CD14-positive monocyte (primary cell): ENCODE measurements around the gene CHMP4A. TPM values are rescaled to one million over a fixed set of nuclear protein-coding genes. Genes with fewer than 3 reads are reported as not detected.
A peak's percentile ranks its signal among the peaks of the same experiment; 100 is the strongest.
"Not testable (repeated sequence)": the region's sequence is repeated elsewhere in the genome, so short reads cannot be mapped to it uniquely, and the experiment has no call there.

Source experiments
- DNase-seq, 3 donors: peaks; one replicate each; pipeline ENCODE4 v3.0.0-alpha.2; 2011 to 2022
- H2AFZ ChIP-seq: 2 replicates; pipeline ENCODE4 v1.6.0; 2012; ENCODE audit warnings: mild to moderate bottlenecking, low read depth, low read length, inconsistent platforms; ENCODE audit not compliant: insufficient read depth, poor library complexity, severe bottlenecking
- H3K27ac ChIP-seq, 2 donors: 1 replicate in 1 of 2; 2 replicates in 1 of 2; pipeline ENCODE4 v1.5.1; 2012 to 2013; ENCODE audit warnings: low read length in 2 of 2, control low read depth in 1 of 2, inconsistent platforms in 1 of 2, low read depth in 1 of 2, mild to moderate bottlenecking in 1 of 2
- H3K27me3 ChIP-seq, 2 donors: one replicate each; pipeline versions ENCODE4 v1.6.0 to v1.6.1; 2011 to 2013; ENCODE audit warnings: low read length in 2 of 2; ENCODE audit not compliant: control insufficient read depth in 2 of 2, insufficient read depth in 2 of 2
- H3K36me3 ChIP-seq, 2 donors: replicated peaks in 1 of 2; 1 replicate in 1 of 2; 2 replicates in 1 of 2; pipeline versions ENCODE4 v1.5.1 to v1.6.1; 2012 to 2013; ENCODE audit warnings: low read length in 2 of 2, control low read depth in 1 of 2, inconsistent platforms in 1 of 2, mild to moderate bottlenecking in 1 of 2; ENCODE audit not compliant: insufficient read depth in 2 of 2, control insufficient read depth in 1 of 2
- H3K4me1 ChIP-seq, 2 donors: 1 replicate in 1 of 2; 2 replicates in 1 of 2; pipeline versions ENCODE4 v1.5.1 to v1.6.1; 2012 to 2013; ENCODE audit warnings: low read length in 2 of 2, control low read depth in 1 of 2, inconsistent platforms in 1 of 2, mild to moderate bottlenecking in 1 of 2, moderate library complexity in 1 of 2; ENCODE audit not compliant: insufficient read depth in 2 of 2, control insufficient read depth in 1 of 2
- H3K4me2 ChIP-seq: replicated peaks from 2 replicates; pipeline ENCODE3; 2012; ENCODE audit warnings: low read length, moderate library complexity, mild to moderate bottlenecking; ENCODE audit not compliant: poor library complexity, severe bottlenecking; ENCODE audit errors: extremely low read depth
- H3K4me3 ChIP-seq, 3 experiments: fragments of 200-600 bp in 1 of 3; sonication (generic) in 1 of 3; replicated peaks in 1 of 3; 1 replicate in 2 of 3; 2 replicates in 1 of 3; pipeline ENCODE4 v1.5.1; 2011 to 2013; ENCODE audit warnings: low read length in 3 of 3, mild to moderate bottlenecking in 3 of 3, control low read depth in 2 of 3, low read depth in 2 of 3, inconsistent platforms in 1 of 3, moderate library complexity in 1 of 3
- H3K79me2 ChIP-seq: 2 replicates; pipeline ENCODE4 v1.6.0; 2012; ENCODE audit warnings: mild to moderate bottlenecking, control low read depth, inconsistent platforms, low read length, moderate library complexity; ENCODE audit not compliant: insufficient read depth
- H3K9ac ChIP-seq: 2 replicates; pipeline ENCODE4 v1.6.0; 2017; ENCODE audit warnings: low read length, mild to moderate bottlenecking; ENCODE audit not compliant: insufficient read depth, poor library complexity, severe bottlenecking
- H3K9me3 ChIP-seq, 2 donors: replicated peaks in 1 of 2; 1 replicate in 1 of 2; 2 replicates in 1 of 2; pipeline versions ENCODE4 v1.5.1 to v1.6.1; 2012 to 2013; ENCODE audit warnings: low read length in 2 of 2, control low read depth in 1 of 2; ENCODE audit not compliant: control insufficient read depth in 1 of 2, insufficient read depth in 1 of 2
- H4K20me1 ChIP-seq: 2 replicates; pipeline ENCODE4 v1.6.0; 2012; ENCODE audit warnings: mild to moderate bottlenecking, low read length, control low read depth, moderate library complexity; ENCODE audit not compliant: insufficient read depth
- H3K27ac Mint-ChIP-seq, 7 donors: one replicate each; pipeline ENCODE4 v1.8.0; 2020; ENCODE audit warnings: mild to moderate bottlenecking in 7 of 7, mixed read lengths in 7 of 7, moderate library complexity in 6 of 7, inconsistent platforms in 2 of 7
- H3K27me3 Mint-ChIP-seq, 3 donors: one replicate each; pipeline ENCODE4 v1.8.0; 2021 to 2022; ENCODE audit warnings: low read depth in 3 of 3, mild to moderate bottlenecking in 3 of 3, mixed read lengths in 3 of 3, moderate library complexity in 3 of 3, inconsistent platforms in 1 of 3
- H3K36me3 Mint-ChIP-seq, 2 donors: one replicate each; pipeline ENCODE4 v1.8.0; 2020; ENCODE audit warnings: mixed read lengths in 2 of 2, inconsistent platforms in 1 of 2, mild to moderate bottlenecking in 1 of 2
- H3K4me1 Mint-ChIP-seq: one replicate; pipeline ENCODE4 v1.8.0; 2020; ENCODE audit warnings: mild to moderate bottlenecking, mixed read lengths
- H3K4me3 Mint-ChIP-seq, 2 donors: one replicate each; pipeline ENCODE4 v1.8.0; 2020; ENCODE audit warnings: mild to moderate bottlenecking in 2 of 2, mixed read lengths in 2 of 2, moderate library complexity in 1 of 2
- H3K9me3 Mint-ChIP-seq, 7 donors: one replicate each; pipeline ENCODE4 v1.8.0; 2020 to 2022; ENCODE audit warnings: mixed read lengths in 7 of 7, mild to moderate bottlenecking in 6 of 7, moderate library complexity in 6 of 7, inconsistent platforms in 2 of 7
- CTCF ChIP-seq: fragments of 200-600 bp; IDR thresholded peaks from one replicate; pipeline ENCODE4 v1.8.0; 2022; ENCODE audit warnings: antibody characterized with exemption, mild to moderate bottlenecking
- WGBS: methylation state at CpG from one replicate; pipeline ENCODE4 v1.1.5; 2013; ENCODE audit warnings: missing lambda C conversion rate; ENCODE audit not compliant: insufficient coverage; 5-methylcytosine and 5-hydroxymethylcytosine counted together
- intact Hi-C, 2 donors: fragments of 100-400 bp; cut with micrococcal nuclease; formaldehyde crosslinking; loops; one replicate each; pipeline versions ENCODE4 v1.15.0 to v1.15.1; 2023
- polyA plus RNA-seq, 3 donors: library from polyadenylated mRNA; depleted of rRNA in 1 of 3; unstranded in 2 of 3; stranded (reverse) in 1 of 3; fragments of 300-500 nt in 2 of 3; fragments of >200 nt in 1 of 3; fragmentation: Illumina TruSeq in 2 of 3; gene quantifications; 1 replicate in 2 of 3; 2 replicates in 1 of 3; pipeline ENCODE4 v1.2.3, GENCODE V29; 2012 to 2021

CHMP4A gene
- polyA plus RNA-seq, 3 donors, result 99.0 to 128 (median 102) TPM

GRCh38 chr14:24246765-24247212 is 33.5 kb upstream of the CHMP4A start:
- Histone ChIP-seq H3K27me3 (no peaks in the 10 kb centered on the region), H2AFZ (peak overlapping the region; percentile 60), H3K79me2 (peaks cover 4% of the 10 kb centered on the region), H3K9me3 (no peaks in the 10 kb centered on the region), H3K4me1 (peaks cover 18 to 50% of the 10 kb centered on the region in 2 donors), H3K4me3 (no peak overlapping the region), H3K36me3 (peaks cover 13 to 29% of the 10 kb centered on the region in 2 donors), H3K27ac (peak overlapping the region in 1 of 2 donors; percentile 60), H3K4me2 (peak overlapping the region; percentile 20), H4K20me1 (peaks cover 3% of the 10 kb centered on the region), H3K9ac (no peak overlapping the region)
- peaks cover 0 to 2% (median 0%) of the 10 kb centered on the region in 7 donors for H3K9me3 Mint-ChIP-seq
- peak in 2 of 3 donors; percentile 31 to 37 for DNase-seq
- H3K4me3 Mint-ChIP-seq, result peak overlapping the region in 1 of 2 donors; percentile 65
- H3K36me3 Mint-ChIP-seq, result peaks cover 23 to 31% of the 10 kb centered on the region in 2 donors
- H3K4me1 Mint-ChIP-seq, result peaks cover 39% of the 10 kb centered on the region
- peak overlapping the region in 6 of 7 donors; percentile 4 to 93 (median 71) for H3K27ac Mint-ChIP-seq
- TF ChIP-seq CTCF, result no peak
- 100% methylated on average over 2 of the region's 3 CpGs for WGBS
- no peaks in the 10 kb centered on the region for H3K27me3 Mint-ChIP-seq
- intact Hi-C loops, result loop anchor here in 1 of 2 donors (10.0 kb wide), 1 partner anchor 188 kb away; no protein-coding TSS in a partner anchor

GRCh38 chr14:24245350-24245749 is 32.1 kb upstream of the CHMP4A start:
- H2AFZ ChIP-seq, DNase-seq, H3K9ac ChIP-seq, H3K27me3 Mint-ChIP-seq, H3K27me3 ChIP-seq, H3K4me3 ChIP-seq, H3K9me3 ChIP-seq, H3K9me3 Mint-ChIP-seq, H3K4me2 ChIP-seq, H3K4me3 Mint-ChIP-seq: not testable (repeated sequence)
- Histone ChIP-seq H4K20me1 (peaks cover 18% of the 10 kb centered on the region), H3K79me2 (peaks cover 18% of the 10 kb centered on the region), H3K4me1 (peaks cover 32 to 56% of the 10 kb centered on the region in 2 donors), H3K36me3 (peaks cover 16 to 29% of the 10 kb centered on the region in 2 donors), H3K27ac (peak overlapping the region in 1 of 2 donors; percentile 2)
- peaks cover 43% of the 10 kb centered on the region for H3K4me1 Mint-ChIP-seq
- H3K36me3 Mint-ChIP-seq, result peaks cover 28 to 33% of the 10 kb centered on the region in 2 donors
- H3K27ac Mint-ChIP-seq, result peak overlapping the region in 1 of 7 donors; percentile 12
- WGBS, result 98% methylated on average over 8 of the region's 11 CpGs
- intact Hi-C loops, result loop anchor here in 1 of 2 donors (10.0 kb wide), 1 partner anchor 189 kb away; no protein-coding TSS in a partner anchor
